Prostate gland (tissue), 2 donors: ENCODE data around the gene SOX30. TPM values are rescaled to one million over a fixed set of nuclear protein-coding genes. Genes with fewer than 3 reads are reported as not detected.

Experiments used
- DNase-seq: peaks from one replicate; pipeline ENCODE4 v3.0.0-alpha.2; 2019; ENCODE audit warnings: low spot score
- H3K27ac ChIP-seq, 2 donors: fragments of 200-600 bp; sonication (generic); 2 replicates each; pipeline ENCODE4 v1.5.1; 2017 to 2019
- H3K27me3 ChIP-seq: fragments of 200-600 bp; sonication (generic); replicated peaks from 2 replicates; pipeline ENCODE4 v1.5.1; 2019; ENCODE audit not compliant: insufficient read depth
- H3K36me3 ChIP-seq, 2 donors: fragments of 200-600 bp; sonication (generic); 1 replicate in 1 of 2; 2 replicates in 1 of 2; pipeline versions ENCODE4 v1.5.1 to v1.8.1; 2017 to 2019
- H3K4me1 ChIP-seq: fragments of 200-600 bp; sonication (generic); replicated peaks from 2 replicates; pipeline ENCODE4 v1.5.1; 2019
- H3K4me3 ChIP-seq, 2 donors: fragments of 200-600 bp; sonication (generic); 2 replicates each; pipeline ENCODE4 v1.5.1; 2017 to 2019
- H3K9me3 ChIP-seq: fragments of 200-600 bp; sonication (generic); 2 replicates; pipeline ENCODE4 v1.5.1; 2017
- CTCF ChIP-seq, 4 experiments: fragments of 200-600 bp in 2 of 4; fragments of 450-650 bp in 2 of 4; sonication (generic) in 2 of 4; IDR thresholded peaks; 1 replicate in 3 of 4; 2 replicates in 1 of 4; pipeline ENCODE4 v1.5.1; 2016 to 2019; ENCODE audit warnings: antibody characterized with exemption in 4 of 4, mild to moderate bottlenecking in 2 of 4, moderate library complexity in 2 of 4
- POLR2A ChIP-seq: fragments of 450-650 bp; IDR thresholded peaks from one replicate; pipeline ENCODE4 v1.6.1; 2016; ENCODE audit warnings: antibody characterized with exemption, mild to moderate bottlenecking
- POLR2AphosphoS5 ChIP-seq: sonication (generic); formaldehyde crosslinking; IDR thresholded peaks from one replicate; pipeline ENCODE4 v1.6.1; 2017; ENCODE audit warnings: antibody characterized with exemption
- WGBS: methylation state at CpG from one replicate; pipeline ENCODE4 v1.1.5; 2018; 5-methylcytosine and 5-hydroxymethylcytosine counted together
- intact Hi-C: fragments of 100-400 bp; cut with DNase I; formaldehyde crosslinking; loops from one replicate; pipeline ENCODE4 v1.14.2; 2022
- total RNA-seq, 2 donors: library from RNA; depleted of rRNA; stranded (reverse); fragments of >200 nt; gene quantifications; one replicate each; pipeline ENCODE4 v1.1.0, GENCODE V29; 2016

Gene SOX30
- total RNA-seq, 2 donors from 2014 or later, result 14.4 TPM; not detected in 1

DNA sequence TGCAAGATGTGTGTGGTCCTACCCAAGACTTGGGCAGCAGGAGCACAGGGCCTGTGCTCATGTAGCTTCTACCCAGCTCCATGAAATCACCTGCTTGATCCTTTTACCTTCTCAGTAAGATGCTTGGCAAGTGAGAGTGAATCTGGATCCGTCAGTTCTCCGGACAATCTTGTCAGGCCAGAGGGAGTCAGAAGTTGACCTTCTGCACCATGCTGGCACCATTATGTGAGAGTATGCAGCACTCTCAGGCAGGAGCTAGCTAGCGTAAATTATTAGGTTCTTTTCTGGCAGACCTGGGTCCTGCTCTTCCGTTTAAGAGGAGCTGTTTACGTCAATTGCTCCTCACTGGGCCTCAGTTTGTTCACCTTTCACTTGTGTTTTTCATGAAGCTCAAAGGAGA, 39.7 kb downstream of the SOX30 start:
- 82% methylated on average over 5 of the region's 5 CpGs for WGBS
- TF ChIP-seq POLR2A, result no peak
- TF ChIP-seq CTCF (IDR thresholded peaks at IDR 0.05), result no peak
- no peak for TF ChIP-seq POLR2AphosphoS5
- H3K27ac ChIP-seq, result no peak overlapping the region

GRCh38 chr5:157611571-157612476, 40.4 kb downstream of the SOX30 start:
- intact Hi-C loops, result no loop called here
- no peaks in the 10 kb centered on the region for H3K27me3 ChIP-seq
- no peaks in the 10 kb centered on the region for H3K36me3 ChIP-seq
- no peak overlapping the region for H3K27ac ChIP-seq
- WGBS, result 34% methylated on average over 10 of the region's 10 CpGs
- H3K4me3 ChIP-seq, result no peak overlapping the region
- no peak for DNase-seq
- H3K9me3 ChIP-seq, result no peaks in the 10 kb centered on the region
- no peak for TF ChIP-seq POLR2A
- TF ChIP-seq CTCF (IDR thresholded peaks at IDR 0.05), result no peak
- TF ChIP-seq POLR2AphosphoS5, result no peak
- H3K4me1 ChIP-seq, result no peaks in the 10 kb centered on the region

More for the DNA sequence above, 39.7 kb downstream of the SOX30 start:
- intact Hi-C loops, result no loop called here
- Histone ChIP-seq H3K27me3 (no peaks in the 10 kb centered on the region), H3K9me3 (no peaks in the 10 kb centered on the region), H3K36me3 (no peaks in the 10 kb centered on the region), H3K4me3 (no peak overlapping the region), H3K4me1 (no peaks in the 10 kb centered on the region)
- no peak for DNase-seq

GRCh38 chr5:157610990-157611389, 41.2 kb downstream of the SOX30 start:
- WGBS, result 89% methylated on average over 5 of the region's 5 CpGs
- no peaks in the 10 kb centered on the region for H3K9me3 ChIP-seq
- H3K27me3 ChIP-seq, result no peaks in the 10 kb centered on the region
- no peak for TF ChIP-seq POLR2AphosphoS5
- no peak for TF ChIP-seq POLR2A
- TF ChIP-seq CTCF (IDR thresholded peaks at IDR 0.05), result no peak
- no peaks in the 10 kb centered on the region for H3K36me3 ChIP-seq
- H3K4me1 ChIP-seq, result no peaks in the 10 kb centered on the region
- intact Hi-C loops, result no loop called here
- no peak overlapping the region for H3K4me3 ChIP-seq
- no peak for DNase-seq
- no peak overlapping the region for H3K27ac ChIP-seq

DNA sequence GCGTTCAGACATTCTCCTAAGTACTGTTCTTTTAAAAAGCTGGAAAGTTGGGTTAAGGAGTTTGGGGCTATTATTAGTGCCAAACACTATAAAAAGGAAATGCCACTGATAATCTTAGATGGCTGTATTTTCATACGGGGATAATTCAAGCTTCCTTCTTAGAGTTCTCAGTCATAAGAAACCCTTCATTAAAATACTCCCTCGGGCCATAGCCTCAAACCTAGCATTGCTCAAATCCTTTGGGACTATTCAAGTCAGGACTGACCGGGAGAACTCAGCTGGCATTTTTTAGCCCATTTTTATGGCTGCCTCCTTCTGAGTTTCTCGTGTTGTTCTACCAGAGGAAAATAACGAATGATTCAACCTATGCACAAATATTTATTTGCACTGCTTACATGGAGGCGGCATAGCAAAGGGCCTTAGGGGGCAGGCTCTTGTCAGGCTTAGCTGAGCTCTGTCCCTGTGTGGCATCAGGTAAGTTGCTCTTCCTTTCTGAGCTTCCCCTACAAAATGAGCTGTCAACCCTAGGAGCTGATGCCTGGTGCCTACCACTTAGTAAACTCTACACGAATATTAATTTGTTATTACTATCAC, 43.2 kb downstream of the SOX30 start:
- Histone ChIP-seq H3K4me3 (no peak overlapping the region), H3K27me3 (no peaks in the 10 kb centered on the region), H3K27ac (no peak overlapping the region), H3K36me3 (no peaks in the 10 kb centered on the region), H3K4me1 (no peaks in the 10 kb centered on the region), H3K9me3 (no peaks in the 10 kb centered on the region)
- TF ChIP-seq POLR2A, result no peak
- TF ChIP-seq POLR2AphosphoS5, result no peak
- no peak for TF ChIP-seq CTCF (IDR thresholded peaks at IDR 0.05)
- WGBS, result 63% methylated on average over 8 of the region's 8 CpGs
- DNase-seq, result no peak
- intact Hi-C loops, result no loop called here
